CD4-positive, alpha-beta T cell treated with Interleukin-1 beta for 1 hour (primary cell): Measurements from ENCODE around the gene ELMO1.

ENCODE experiments used
- DNase-seq, 2 donors: peaks; one replicate each; pipeline ENCODE4 v3.0.0-alpha.2; 2020 to 2022

ELMO1 gene

DNA sequence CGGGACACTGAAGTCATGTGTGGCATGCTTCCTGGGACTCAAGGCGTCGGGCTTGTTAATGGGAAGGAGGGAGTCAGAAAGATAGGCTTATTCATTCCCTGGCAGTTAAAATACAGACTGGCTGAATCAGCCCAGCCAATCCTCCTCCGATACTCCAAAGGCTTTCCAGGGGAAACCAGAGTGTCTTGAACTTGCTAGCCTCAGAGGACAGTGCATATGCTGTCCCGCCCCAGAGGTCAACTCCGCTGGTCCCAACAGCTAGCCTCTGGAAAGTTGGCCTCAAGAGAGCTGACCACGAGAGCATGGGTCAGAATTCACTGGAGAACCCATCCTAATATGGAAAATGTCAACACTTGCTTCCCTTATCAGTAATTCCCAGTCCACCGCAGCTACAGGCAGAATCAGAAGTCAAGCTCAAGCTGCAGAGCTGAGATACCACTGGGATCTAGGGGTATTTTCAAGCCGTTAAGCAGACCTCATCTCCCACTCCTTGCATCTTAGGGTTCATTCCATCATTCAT, 43.0 kb downstream of the ELMO1 start:
- no peak for DNase-seq

- no peak for DNase-seq
Observed at GRCh38 chr7:37405128-37405527, 43.5 kb downstream of the ELMO1 start.

GRCh38 chr7:37399876-37400421, 48.7 kb downstream of the ELMO1 start:
- DNase-seq: no peak

DNA sequence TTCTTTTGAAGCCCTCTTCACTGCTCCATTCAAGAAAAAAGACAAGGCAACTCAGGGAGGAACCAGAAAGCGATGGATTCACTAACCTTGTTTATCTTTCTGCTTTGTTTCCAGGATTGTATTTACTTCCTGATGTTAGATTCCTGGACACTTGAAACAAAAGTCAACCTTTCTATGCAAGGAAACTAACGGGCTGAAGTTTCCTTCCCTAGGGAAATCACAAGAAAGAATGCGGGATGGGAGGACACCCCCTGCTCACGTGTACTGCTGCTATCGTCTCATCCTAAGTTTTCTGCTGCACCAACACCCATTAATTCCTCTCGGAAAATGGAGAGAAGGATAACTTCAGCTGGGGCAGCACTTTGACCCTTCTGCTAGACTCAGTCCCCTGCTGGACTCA, 50.3 kb downstream of the ELMO1 start:
- DNase-seq: no peak

- no peak for DNase-seq
Observed at GRCh38 chr7:37395618-37396259, 52.9 kb downstream of the ELMO1 start.

DNA sequence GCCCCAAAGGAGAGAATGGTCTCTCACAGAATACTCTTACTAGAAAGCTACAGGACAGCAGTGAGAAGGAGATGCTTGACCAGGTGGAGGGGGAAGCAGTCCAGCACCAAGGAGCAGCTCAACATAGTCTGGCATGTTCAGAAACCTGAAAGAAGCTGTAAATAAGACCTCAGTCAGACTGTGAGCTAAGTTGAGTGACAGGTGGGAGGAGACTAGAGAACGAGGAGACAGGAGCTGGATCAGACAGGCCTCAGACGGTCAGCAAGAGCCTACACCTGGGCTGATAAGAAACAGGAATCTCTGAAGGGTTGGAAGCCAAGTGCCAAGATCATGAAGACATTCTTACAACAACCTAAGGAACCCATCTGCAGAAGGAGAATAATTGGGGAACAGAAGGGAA, 54.5 kb downstream of the ELMO1 start:
- DNase-seq: no peak

GRCh38 chr7:37393476-37393875, 55.2 kb downstream of the ELMO1 start:
- DNase-seq: no peak

DNA sequence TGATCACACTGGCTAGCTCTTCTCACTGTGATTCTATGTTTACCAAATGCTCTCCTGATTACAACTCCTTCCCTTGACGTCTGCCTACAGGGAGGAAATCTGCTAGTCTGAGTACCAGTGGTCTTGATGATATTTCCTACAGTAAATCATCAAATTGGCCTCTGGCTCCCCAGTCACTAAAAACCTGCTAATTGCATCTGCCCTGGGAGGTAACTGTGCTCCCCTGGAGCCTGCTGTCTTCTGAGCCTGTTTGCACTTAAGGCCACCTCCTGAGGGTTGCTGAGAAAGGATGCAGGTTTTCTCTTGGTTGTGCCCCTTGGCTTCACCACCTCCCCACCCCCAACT, 56.0 kb downstream of the ELMO1 start:
- DNase-seq: no peak

DNA sequence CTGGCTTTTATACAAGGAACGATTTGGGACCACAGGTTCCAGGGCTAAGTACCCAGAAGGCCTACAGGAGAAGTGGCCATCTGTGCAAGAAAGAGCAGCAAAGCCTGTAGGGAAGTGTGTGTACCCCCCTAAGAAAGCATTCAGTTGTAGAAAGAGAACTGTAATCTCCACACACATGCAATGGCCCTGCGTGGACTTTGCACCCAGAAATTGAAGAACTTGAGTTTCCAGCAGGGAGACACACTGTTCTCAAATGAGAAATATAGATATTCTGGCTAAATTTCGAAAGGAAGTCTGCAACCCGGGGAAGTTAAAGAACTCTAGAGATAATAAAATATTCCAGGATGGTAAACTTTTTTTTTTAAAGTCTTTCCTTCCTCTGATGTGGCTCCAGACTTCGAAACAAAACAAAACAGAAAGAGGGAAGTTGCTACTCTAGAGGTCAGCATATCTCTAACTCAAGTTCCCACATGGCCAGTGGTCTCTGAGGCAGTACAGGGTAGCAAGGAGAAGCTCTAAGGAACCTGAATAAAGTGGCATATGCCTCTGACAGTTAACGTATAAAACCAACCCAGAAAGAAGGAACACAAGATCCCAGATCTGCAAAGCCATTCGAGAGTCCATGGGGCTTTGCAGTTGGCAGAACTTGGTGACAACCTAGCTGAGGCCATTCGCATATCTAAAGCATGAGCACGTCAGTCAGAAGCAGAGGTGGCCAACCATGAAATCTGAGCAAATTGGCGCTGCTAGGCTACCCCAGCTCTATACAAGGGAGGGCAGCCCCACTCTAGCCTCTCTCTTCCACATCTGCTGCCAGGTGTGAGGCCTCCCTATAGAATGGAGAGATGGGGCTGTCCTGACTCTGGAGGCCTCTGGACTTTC, 56.6 kb downstream of the ELMO1 start:
- DNase-seq: no peak

- no peak for DNase-seq
Observed at GRCh38 chr7:37390114-37390513, 58.5 kb downstream of the ELMO1 start.

DNA sequence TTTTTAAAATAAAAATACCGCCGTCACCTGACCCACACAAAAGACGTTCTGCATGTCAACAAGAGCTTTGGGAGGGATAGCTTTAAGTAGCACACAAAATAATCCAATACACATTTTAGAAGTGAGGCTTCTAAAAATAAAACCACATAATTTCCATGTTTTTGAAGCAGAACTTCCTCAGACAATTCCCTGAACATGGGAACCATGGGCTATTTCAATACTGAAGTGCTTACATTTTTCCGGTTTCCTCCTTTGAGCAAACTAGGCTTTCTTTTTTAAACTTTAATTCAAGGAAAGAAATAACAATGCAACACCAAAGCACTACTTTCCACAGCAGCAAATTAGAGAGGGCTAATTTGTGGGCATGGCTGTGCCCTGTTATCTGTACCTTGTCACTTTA, 59.9 kb downstream of the ELMO1 start:
- DNase-seq: no peak

- no peak for DNase-seq
Observed at GRCh38 chr7:37385787-37386186, 62.9 kb downstream of the ELMO1 start.

- no peak for DNase-seq
Observed at GRCh38 chr7:37382546-37383088, 66.0 kb downstream of the ELMO1 start.

GRCh38 chr7:37380831-37381230, 67.8 kb downstream of the ELMO1 start:
- no peak for DNase-seq

- no peak for DNase-seq
Observed at GRCh38 chr7:37379546-37380277, 69.0 kb downstream of the ELMO1 start.

GRCh38 chr7:37377231-37377630, 71.4 kb downstream of the ELMO1 start:
- DNase-seq: no peak

GRCh38 chr7:37376386-37376785, 72.3 kb downstream of the ELMO1 start:
- no peak for DNase-seq

- no peak for DNase-seq
Observed at GRCh38 chr7:37372750-37373149, 75.9 kb downstream of the ELMO1 start.

GRCh38 chr7:37371755-37372154, 76.9 kb downstream of the ELMO1 start:
- DNase-seq: no peak

DNA sequence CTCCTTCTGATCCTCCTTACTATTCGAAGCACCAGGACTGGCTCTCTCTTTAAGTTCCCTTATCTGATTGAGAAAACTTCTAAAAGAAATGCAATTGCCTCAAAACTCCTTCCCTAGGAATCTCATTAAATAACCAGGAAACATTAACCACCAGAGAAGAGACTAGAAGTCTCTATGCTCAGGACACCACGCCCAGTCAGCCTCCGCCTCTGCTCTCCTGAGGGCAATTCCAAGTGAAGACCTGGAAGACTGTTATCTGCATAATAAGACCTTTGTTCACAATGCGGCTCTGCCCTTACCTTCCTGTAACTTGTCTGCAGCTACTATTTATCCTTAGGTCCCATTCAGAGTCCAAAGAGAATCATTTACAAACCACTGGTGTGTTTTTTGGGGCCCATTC, 78.8 kb downstream of the ELMO1 start:
- no peak for DNase-seq

- DNase-seq: no peak
Observed at GRCh38 chr7:37368540-37368939, 80.1 kb downstream of the ELMO1 start.

DNA sequence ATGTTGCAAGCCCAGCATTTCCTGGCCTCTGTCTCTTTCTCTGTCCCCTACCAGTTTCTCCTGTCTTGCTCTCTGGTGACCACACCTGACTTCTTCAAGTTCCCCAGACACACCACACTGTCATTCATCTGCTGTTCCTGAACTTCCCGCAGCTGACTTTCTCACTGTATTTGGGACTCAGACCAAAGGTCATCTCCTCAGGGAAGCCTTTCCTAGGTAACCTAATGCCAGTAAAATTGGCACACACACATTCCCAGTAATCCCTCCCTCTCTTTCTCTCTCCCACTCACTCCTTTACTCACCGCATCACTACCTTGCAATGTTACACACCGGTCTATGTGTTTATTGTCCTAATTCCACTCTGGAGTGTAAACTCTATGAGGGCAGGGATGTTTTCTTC, 81.7 kb downstream of the ELMO1 start:
- DNase-seq: no peak

DNA sequence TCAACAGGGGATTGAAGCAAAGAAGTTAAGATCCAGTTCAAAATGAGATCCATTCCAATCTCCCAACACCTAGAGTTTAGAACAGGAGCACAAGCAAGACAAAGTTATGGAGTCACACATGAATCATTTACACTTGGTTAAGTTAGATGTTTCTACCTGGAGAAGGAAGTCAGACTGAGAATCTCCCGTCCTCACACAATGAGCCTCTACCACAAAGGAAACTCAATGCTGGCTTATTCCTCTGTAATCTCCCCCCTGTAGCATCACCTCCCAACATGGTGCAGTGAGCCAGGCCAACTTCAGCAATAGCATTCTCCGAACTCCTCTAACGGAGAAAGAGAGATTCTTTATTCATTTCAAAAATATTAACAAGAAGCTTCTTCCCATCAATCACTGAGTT, 82.2 kb downstream of the ELMO1 start:
- DNase-seq: no peak
